Measurements from ENCODE around the gene AIG1.
"Not testable (repeated sequence)": the region's sequence is repeated elsewhere in the genome, so short reads cannot be mapped to it uniquely, and the experiment has no call there.

Gene AIG1

GRCh38 chr6:143307760-143308159 is 247.1 kb downstream of the AIG1 start:
- not testable (repeated sequence) for H3K4me1 ChIP-seq (ENCODE audit: control insufficient read depth in 1 of 2, insufficient read depth in 2 of 2, low read length in 2 of 2); H3K27ac ChIP-seq (ENCODE audit: low read length); H3K27me3 ChIP-seq (ENCODE audit: low read depth, low read length); H3K36me3 ChIP-seq (ENCODE audit: control insufficient read depth in 1 of 2, insufficient read depth in 2 of 2, low read length in 2 of 2); H3K4me3 ChIP-seq (ENCODE audit: low read depth in 1 of 2, low read length in 2 of 2); H3K9me3 ChIP-seq (ENCODE audit: control insufficient read depth in 1 of 2, low read length in 2 of 2)

- Histone ChIP-seq H3K27ac (ENCODE audit: low read length) (no peak overlapping the region), H3K27me3 (ENCODE audit: low read depth, low read length) (no peaks in the 10 kb centered on the region), H3K36me3 (ENCODE audit: control insufficient read depth in 1 of 2, insufficient read depth in 2 of 2, low read length in 2 of 2) (no peaks in the 10 kb centered on the region), H3K9me3 (ENCODE audit: control insufficient read depth in 1 of 2, low read length in 2 of 2) (no peaks in the 10 kb centered on the region), H3K4me1 (ENCODE audit: control insufficient read depth in 1 of 2, insufficient read depth in 2 of 2, low read length in 2 of 2) (no peaks in the 10 kb centered on the region), H3K4me3 (ENCODE audit: low read depth in 1 of 2, low read length in 2 of 2) (no peak overlapping the region)
Measured at GRCh38 chr6:143313163-143313562, 252.5 kb downstream of the AIG1 start.

- no peaks in the 10 kb centered on the region for H3K36me3 ChIP-seq (ENCODE audit: control insufficient read depth in 1 of 2, insufficient read depth in 2 of 2, low read length in 2 of 2)
- H3K27ac ChIP-seq (ENCODE audit: low read length) = no peak overlapping the region
- H3K9me3 ChIP-seq (ENCODE audit: control insufficient read depth in 1 of 2, low read length in 2 of 2) = no peaks in the 10 kb centered on the region
- H3K4me3 ChIP-seq (ENCODE audit: low read depth in 1 of 2, low read length in 2 of 2) = no peak overlapping the region
- no peaks in the 10 kb centered on the region for H3K27me3 ChIP-seq (ENCODE audit: low read depth, low read length)
- no peaks in the 10 kb centered on the region for H3K4me1 ChIP-seq (ENCODE audit: control insufficient read depth in 1 of 2, insufficient read depth in 2 of 2, low read length in 2 of 2)
Measured at GRCh38 chr6:143321491-143322086, 260.9 kb downstream of the AIG1 start.

- H3K27me3 ChIP-seq (ENCODE audit: low read depth, low read length) = no peaks in the 10 kb centered on the region
- H3K9me3 ChIP-seq (ENCODE audit: control insufficient read depth in 1 of 2, low read length in 2 of 2) = no peaks in the 10 kb centered on the region
- H3K27ac ChIP-seq (ENCODE audit: low read length) = no peak overlapping the region
- no peaks in the 10 kb centered on the region for H3K4me1 ChIP-seq (ENCODE audit: control insufficient read depth in 1 of 2, insufficient read depth in 2 of 2, low read length in 2 of 2)
- no peak overlapping the region for H3K4me3 ChIP-seq (ENCODE audit: low read depth in 1 of 2, low read length in 2 of 2)
- no peaks in the 10 kb centered on the region for H3K36me3 ChIP-seq (ENCODE audit: control insufficient read depth in 1 of 2, insufficient read depth in 2 of 2, low read length in 2 of 2)
Measured at GRCh38 chr6:143322386-143322785, 261.7 kb downstream of the AIG1 start.

- no peaks in the 10 kb centered on the region for H3K4me1 ChIP-seq (ENCODE audit: control insufficient read depth in 1 of 2, insufficient read depth in 2 of 2, low read length in 2 of 2)
- no peaks in the 10 kb centered on the region for H3K9me3 ChIP-seq (ENCODE audit: control insufficient read depth in 1 of 2, low read length in 2 of 2)
- H3K36me3 ChIP-seq (ENCODE audit: control insufficient read depth in 1 of 2, insufficient read depth in 2 of 2, low read length in 2 of 2) = no peaks in the 10 kb centered on the region
- no peaks in the 10 kb centered on the region for H3K27me3 ChIP-seq (ENCODE audit: low read depth, low read length)
- H3K4me3 ChIP-seq (ENCODE audit: low read depth in 1 of 2, low read length in 2 of 2) = no peak overlapping the region
- H3K27ac ChIP-seq (ENCODE audit: low read length) = no peak overlapping the region
Measured at GRCh38 chr6:143323729-143324470, 263.2 kb downstream of the AIG1 start.

GRCh38 chr6:143325379-143326140 is 264.9 kb downstream of the AIG1 start:
- Histone ChIP-seq H3K9me3 (ENCODE audit: control insufficient read depth in 1 of 2, low read length in 2 of 2) (no peaks in the 10 kb centered on the region), H3K4me1 (ENCODE audit: control insufficient read depth in 1 of 2, insufficient read depth in 2 of 2, low read length in 2 of 2) (no peaks in the 10 kb centered on the region), H3K27me3 (ENCODE audit: low read depth, low read length) (no peaks in the 10 kb centered on the region), H3K27ac (ENCODE audit: low read length) (no peak overlapping the region), H3K4me3 (ENCODE audit: low read depth in 1 of 2, low read length in 2 of 2) (no peak overlapping the region), H3K36me3 (ENCODE audit: control insufficient read depth in 1 of 2, insufficient read depth in 2 of 2, low read length in 2 of 2) (no peaks in the 10 kb centered on the region)

- no peaks in the 10 kb centered on the region for H3K4me1 ChIP-seq (ENCODE audit: control insufficient read depth in 1 of 2, insufficient read depth in 2 of 2, low read length in 2 of 2)
- H3K36me3 ChIP-seq (ENCODE audit: control insufficient read depth in 1 of 2, insufficient read depth in 2 of 2, low read length in 2 of 2) = no peaks in the 10 kb centered on the region
- no peak overlapping the region for H3K4me3 ChIP-seq (ENCODE audit: low read depth in 1 of 2, low read length in 2 of 2)
- H3K9me3 ChIP-seq (ENCODE audit: control insufficient read depth in 1 of 2, low read length in 2 of 2) = no peaks in the 10 kb centered on the region
- no peaks in the 10 kb centered on the region for H3K27me3 ChIP-seq (ENCODE audit: low read depth, low read length)
- H3K27ac ChIP-seq (ENCODE audit: low read length) = no peak overlapping the region
Measured at GRCh38 chr6:143328876-143329275, 268.2 kb downstream of the AIG1 start.

GRCh38 chr6:143329323-143329722 is 268.6 kb downstream of the AIG1 start:
- Histone ChIP-seq H3K9me3 (ENCODE audit: control insufficient read depth in 1 of 2, low read length in 2 of 2) (no peaks in the 10 kb centered on the region), H3K4me1 (ENCODE audit: control insufficient read depth in 1 of 2, insufficient read depth in 2 of 2, low read length in 2 of 2) (no peaks in the 10 kb centered on the region), H3K27me3 (ENCODE audit: low read depth, low read length) (no peaks in the 10 kb centered on the region), H3K27ac (ENCODE audit: low read length) (no peak overlapping the region), H3K36me3 (ENCODE audit: control insufficient read depth in 1 of 2, insufficient read depth in 2 of 2, low read length in 2 of 2) (no peaks in the 10 kb centered on the region), H3K4me3 (ENCODE audit: low read depth in 1 of 2, low read length in 2 of 2) (no peak overlapping the region)

GRCh38 chr6:143331362-143331761 is 270.7 kb downstream of the AIG1 start:
- Histone ChIP-seq H3K4me1 (ENCODE audit: control insufficient read depth in 1 of 2, insufficient read depth in 2 of 2, low read length in 2 of 2) (no peaks in the 10 kb centered on the region), H3K27me3 (ENCODE audit: low read depth, low read length) (no peaks in the 10 kb centered on the region), H3K9me3 (ENCODE audit: control insufficient read depth in 1 of 2, low read length in 2 of 2) (no peaks in the 10 kb centered on the region), H3K27ac (ENCODE audit: low read length) (no peak overlapping the region), H3K4me3 (ENCODE audit: low read depth in 1 of 2, low read length in 2 of 2) (no peak overlapping the region), H3K36me3 (ENCODE audit: control insufficient read depth in 1 of 2, insufficient read depth in 2 of 2, low read length in 2 of 2) (no peaks in the 10 kb centered on the region)

GRCh38 chr6:143332153-143332845 is 271.6 kb downstream of the AIG1 start:
- no peak overlapping the region for H3K27ac ChIP-seq (ENCODE audit: low read length)
- no peak overlapping the region for H3K4me3 ChIP-seq (ENCODE audit: low read depth in 1 of 2, low read length in 2 of 2)
- no peaks in the 10 kb centered on the region for H3K27me3 ChIP-seq (ENCODE audit: low read depth, low read length)
- no peaks in the 10 kb centered on the region for H3K4me1 ChIP-seq (ENCODE audit: control insufficient read depth in 1 of 2, insufficient read depth in 2 of 2, low read length in 2 of 2)
- H3K9me3 ChIP-seq (ENCODE audit: control insufficient read depth in 1 of 2, low read length in 2 of 2) = no peaks in the 10 kb centered on the region
- no peaks in the 10 kb centered on the region for H3K36me3 ChIP-seq (ENCODE audit: control insufficient read depth in 1 of 2, insufficient read depth in 2 of 2, low read length in 2 of 2)

GRCh38 chr6:143333081-143333480 is 272.4 kb downstream of the AIG1 start:
- Histone ChIP-seq H3K36me3 (ENCODE audit: control insufficient read depth in 1 of 2, insufficient read depth in 2 of 2, low read length in 2 of 2) (no peaks in the 10 kb centered on the region), H3K4me3 (ENCODE audit: low read depth in 1 of 2, low read length in 2 of 2) (no peak overlapping the region), H3K4me1 (ENCODE audit: control insufficient read depth in 1 of 2, insufficient read depth in 2 of 2, low read length in 2 of 2) (no peaks in the 10 kb centered on the region), H3K27me3 (ENCODE audit: low read depth, low read length) (no peaks in the 10 kb centered on the region), H3K27ac (ENCODE audit: low read length) (no peak overlapping the region), H3K9me3 (ENCODE audit: control insufficient read depth in 1 of 2, low read length in 2 of 2) (no peaks in the 10 kb centered on the region)
